Body of pancreas (tissue), 4 donors: Measurements from ENCODE around the gene ANXA9. TPM values are rescaled to one million over a fixed set of nuclear protein-coding genes. Genes with fewer than 3 reads are reported as not detected.

Source experiments
- ATAC-seq: fragments of 150-250 bp; one replicate; pipeline ENCODE4 v1.9.1; 2016
- DNase-seq, 4 donors: peaks; one replicate each; pipeline ENCODE4 v3.0.0-alpha.2; 2019
- H3K27ac ChIP-seq, 4 donors: fragments of 200-600 bp; sonication (generic); 1 replicate in 3 of 4; 2 replicates in 1 of 4; pipeline versions ENCODE4 v1.5.1 to v1.6.1; 2016 to 2019; ENCODE audit warnings: mild to moderate bottlenecking in 1 of 4, mixed read lengths in 1 of 4, moderate library complexity in 1 of 4
- H3K27me3 ChIP-seq, 2 donors: fragments of 200-600 bp; sonication (generic); one replicate each; pipeline ENCODE4 v1.6.0; 2016; ENCODE audit warnings: mild to moderate bottlenecking in 1 of 2
- H3K36me3 ChIP-seq, 2 donors: fragments of 200-600 bp; sonication (generic); replicated peaks in 1 of 2; 2 replicates each; pipeline ENCODE4 v1.5.1; 2016; ENCODE audit warnings: low read depth in 2 of 2; ENCODE audit not compliant: insufficient read depth in 1 of 2
- H3K4me1 ChIP-seq: fragments of 200-600 bp; sonication (generic); one replicate; pipeline ENCODE4 v1.6.0; 2016
- H3K4me3 ChIP-seq, 2 donors: fragments of 200-600 bp; sonication (generic); 1 replicate in 1 of 2; 2 replicates in 1 of 2; pipeline ENCODE4 v1.5.1; 2016 to 2019
- H3K9me3 ChIP-seq, 3 donors: fragments of 200-600 bp; sonication (generic); 1 replicate in 2 of 3; 2 replicates in 1 of 3; pipeline ENCODE4 v1.5.1; 2016
- POLR2A ChIP-seq, 3 donors: fragments of 450-650 bp; IDR thresholded peaks; one replicate each; pipeline ENCODE4 v1.6.1; 2016; ENCODE audit warnings: antibody characterized with exemption in 3 of 3, mild to moderate bottlenecking in 2 of 3
- WGBS, 2 donors: methylation state at CpG; one replicate each; pipeline ENCODE4 v1.1.5; 2017; 5-methylcytosine and 5-hydroxymethylcytosine counted together
- intact Hi-C: fragments of 100-400 bp; cut with DNase I; formaldehyde crosslinking; loops from one replicate; pipeline ENCODE4 v1.15.1; 2023
- total RNA-seq, 2 donors: library from RNA; depleted of rRNA; stranded (reverse); fragments of >200 nt; gene quantifications; one replicate each; pipeline ENCODE4 v1.1.0, GENCODE V29; 2016
- TF ChIP-seq, protein P1 (sequence below), 7 experiments: fragments of 450-650 bp in 4 of 7; fragments of 200-600 bp in 3 of 7; sonication (generic) in 3 of 7; IDR thresholded peaks; one replicate each; pipeline ENCODE4 v1.5.1; 2016 to 2019; ENCODE audit warnings: antibody characterized with exemption in 7 of 7

The ANXA9 gene
- total RNA-seq, 2 donors from 2014 or later: 17.4 to 33.3 TPM

DNA sequence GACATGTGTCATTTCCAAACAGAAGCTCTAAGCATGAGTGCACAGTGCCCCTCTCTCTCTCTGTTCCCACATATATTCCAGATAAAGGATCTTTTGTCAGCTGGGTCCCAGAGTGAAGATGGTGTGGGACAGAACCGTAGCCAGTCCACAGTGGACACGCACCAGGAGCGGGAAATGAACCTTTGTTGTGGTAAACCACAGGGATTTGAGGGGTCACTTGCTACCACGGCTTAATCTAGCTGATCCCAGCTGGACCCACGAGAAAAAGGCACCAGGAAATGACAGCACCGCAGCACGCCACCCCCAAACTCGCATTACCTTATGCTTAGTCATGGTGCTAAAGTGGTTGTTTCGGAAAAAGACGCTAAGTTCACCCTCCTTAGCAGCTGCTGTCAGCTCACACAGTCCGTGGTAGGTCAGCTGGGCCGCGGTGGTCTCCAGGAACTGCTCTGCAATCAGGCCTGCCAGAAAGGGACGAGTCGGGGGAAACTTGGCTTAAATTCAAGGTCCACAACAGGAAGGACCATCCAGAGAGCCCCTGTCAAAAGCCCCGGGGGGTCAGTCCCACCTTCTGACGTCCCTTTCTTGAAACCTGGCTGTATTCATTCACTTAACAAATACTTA is 17.1 kb downstream of the ANXA9 start:
- intact Hi-C loops: no loop called here
- no peaks in the 10 kb centered on the region for H3K9me3 ChIP-seq
- H3K4me3 ChIP-seq: no peak overlapping the region
- no peaks in the 10 kb centered on the region for H3K27me3 ChIP-seq
- DNase-seq (no peak), ATAC-seq (no peak)
- peaks cover 15 to 33% of the 10 kb centered on the region in 2 donors for H3K36me3 ChIP-seq
- peaks cover 41% of the 10 kb centered on the region for H3K4me1 ChIP-seq
- TF ChIP-seq POLR2A (IDR thresholded peaks at IDR 0.05): no peak
- TF ChIP-seq, protein P1, sequence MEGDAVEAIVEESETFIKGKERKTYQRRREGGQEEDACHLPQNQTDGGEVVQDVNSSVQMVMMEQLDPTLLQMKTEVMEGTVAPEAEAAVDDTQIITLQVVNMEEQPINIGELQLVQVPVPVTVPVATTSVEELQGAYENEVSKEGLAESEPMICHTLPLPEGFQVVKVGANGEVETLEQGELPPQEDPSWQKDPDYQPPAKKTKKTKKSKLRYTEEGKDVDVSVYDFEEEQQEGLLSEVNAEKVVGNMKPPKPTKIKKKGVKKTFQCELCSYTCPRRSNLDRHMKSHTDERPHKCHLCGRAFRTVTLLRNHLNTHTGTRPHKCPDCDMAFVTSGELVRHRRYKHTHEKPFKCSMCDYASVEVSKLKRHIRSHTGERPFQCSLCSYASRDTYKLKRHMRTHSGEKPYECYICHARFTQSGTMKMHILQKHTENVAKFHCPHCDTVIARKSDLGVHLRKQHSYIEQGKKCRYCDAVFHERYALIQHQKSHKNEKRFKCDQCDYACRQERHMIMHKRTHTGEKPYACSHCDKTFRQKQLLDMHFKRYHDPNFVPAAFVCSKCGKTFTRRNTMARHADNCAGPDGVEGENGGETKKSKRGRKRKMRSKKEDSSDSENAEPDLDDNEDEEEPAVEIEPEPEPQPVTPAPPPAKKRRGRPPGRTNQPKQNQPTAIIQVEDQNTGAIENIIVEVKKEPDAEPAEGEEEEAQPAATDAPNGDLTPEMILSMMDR (IDR thresholded peaks at IDR 0.05): no peak
- WGBS, 2 donors: 54 to 78% methylated on average over 14 to 17 of the region's 17 CpGs
- no peak overlapping the region for H3K27ac ChIP-seq

DNA sequence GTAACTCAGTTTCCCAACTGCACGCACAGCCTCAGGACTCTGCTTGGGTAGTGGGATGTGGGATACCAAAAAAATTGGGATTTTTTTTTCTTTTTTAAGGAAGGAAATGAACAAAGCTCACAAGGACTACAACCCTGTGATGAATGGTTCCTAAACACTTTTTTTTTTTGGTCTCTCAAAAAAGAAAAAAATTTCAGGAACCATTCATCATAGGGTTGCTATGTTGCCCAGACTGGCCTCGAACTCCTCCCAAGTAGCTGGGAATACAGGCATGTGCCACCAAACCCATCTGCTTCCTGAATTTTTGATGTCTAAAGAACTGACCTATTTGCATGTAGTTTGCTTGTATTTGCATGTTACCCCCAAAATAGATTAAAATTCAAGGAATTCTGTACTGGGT is 17.8 kb downstream of the ANXA9 start:
- peaks cover 15 to 33% of the 10 kb centered on the region in 2 donors for H3K36me3 ChIP-seq
- WGBS, 2 donors: 83 to 96% methylated on average over 2 of the region's 2 CpGs
- peaks cover 46% of the 10 kb centered on the region for H3K4me1 ChIP-seq
- TF ChIP-seq POLR2A (IDR thresholded peaks at IDR 0.05): no peak
- TF ChIP-seq, protein P1 (IDR thresholded peaks at IDR 0.05): no peak
- no peaks in the 10 kb centered on the region for H3K9me3 ChIP-seq
- no peak overlapping the region for H3K27ac ChIP-seq
- H3K4me3 ChIP-seq: no peak overlapping the region
- no peak for ATAC-seq
- no peak for DNase-seq
- intact Hi-C loops: no loop called here
- no peaks in the 10 kb centered on the region for H3K27me3 ChIP-seq

DNA sequence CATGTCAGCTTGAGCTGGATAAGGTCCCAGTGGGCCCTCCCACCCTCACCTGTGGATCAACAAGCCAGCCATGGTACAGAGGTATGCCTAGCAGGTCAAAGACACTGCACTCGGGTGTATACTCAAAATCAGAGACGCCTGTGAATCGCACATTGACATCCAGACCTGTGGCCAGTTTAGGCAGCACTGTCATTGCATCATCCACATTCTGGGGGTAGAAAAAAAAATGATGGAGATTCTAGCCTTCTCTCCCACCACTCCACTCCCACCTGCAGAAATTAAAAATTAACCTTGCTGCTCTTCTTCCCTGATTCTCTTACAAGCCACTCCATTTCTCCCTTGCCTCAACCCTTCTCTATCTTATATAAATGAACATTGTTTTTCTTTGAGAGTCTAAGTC is 18.3 kb downstream of the ANXA9 start:
- no peak overlapping the region for H3K27ac ChIP-seq
- peaks cover 15 to 33% of the 10 kb centered on the region in 2 donors for H3K36me3 ChIP-seq
- TF ChIP-seq POLR2A (IDR thresholded peaks at IDR 0.05): no peak
- H3K4me1 ChIP-seq: peaks cover 47% of the 10 kb centered on the region
- 84 to 96% methylated on average over 3 of the region's 3 CpGs for WGBS, 2 donors
- ATAC-seq (no peak), DNase-seq (no peak)
- H3K27me3 ChIP-seq: no peaks in the 10 kb centered on the region
- intact Hi-C loops: no loop called here
- no peaks in the 10 kb centered on the region for H3K9me3 ChIP-seq
- H3K4me3 ChIP-seq: no peak overlapping the region

- H3K27ac ChIP-seq: peak overlapping the region in 1 of 4 donors; percentile 33
- no peaks in the 10 kb centered on the region for H3K27me3 ChIP-seq
- TF ChIP-seq POLR2A (IDR thresholded peaks at IDR 0.05): no peak
- TF ChIP-seq, protein P1 (IDR thresholded peaks at IDR 0.05): no peak
- no peaks in the 10 kb centered on the region for H3K9me3 ChIP-seq
- no peak for DNase-seq
- intact Hi-C loops: no loop called here
- peaks cover 15 to 31% of the 10 kb centered on the region in 2 donors for H3K36me3 ChIP-seq
- peaks cover 44% of the 10 kb centered on the region for H3K4me1 ChIP-seq
- 80% methylated on average over 4 of the region's 4 CpGs for WGBS, 2 donors
- H3K4me3 ChIP-seq: no peak overlapping the region
- no peak for ATAC-seq
Observed at GRCh38 chr1:151001602-151002001, 19.5 kb downstream of the ANXA9 start.

DNA sequence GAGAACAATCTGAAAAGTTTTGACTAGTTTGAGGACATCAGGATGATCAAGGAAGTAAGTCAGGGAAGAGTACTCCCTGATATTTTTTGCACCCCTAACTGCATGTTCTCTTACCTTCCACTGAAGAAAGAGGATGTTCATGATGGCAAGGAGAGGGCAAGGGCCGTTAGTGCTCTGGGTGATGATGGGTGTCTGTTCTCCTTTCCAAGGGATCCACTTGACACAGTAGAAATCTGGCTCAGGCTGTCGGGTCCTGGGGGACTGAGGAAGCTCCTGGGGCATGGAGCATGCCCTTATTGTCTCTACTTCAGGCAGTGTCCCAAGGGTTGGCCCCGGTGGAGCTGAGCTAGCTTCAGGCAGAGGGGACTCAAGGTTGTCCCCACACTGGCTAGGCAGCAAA is 20.0 kb downstream of the ANXA9 start:
- H3K36me3 ChIP-seq: peaks cover 15 to 27% of the 10 kb centered on the region in 2 donors
- peak overlapping the region in 2 of 4 donors; percentile 33 to 87 for H3K27ac ChIP-seq
- no peak overlapping the region for H3K4me3 ChIP-seq

More for the DNA sequence above, 20.0 kb downstream of the ANXA9 start:
- 70% methylated on average over 2 to 3 of the region's 3 CpGs for WGBS, 2 donors
- ATAC-seq: no peak
- intact Hi-C loops: no loop called here
- TF ChIP-seq, protein P1 (IDR thresholded peaks at IDR 0.05): no peak
- no peak for TF ChIP-seq POLR2A (IDR thresholded peaks at IDR 0.05)
- H3K4me1 ChIP-seq: peaks cover 47% of the 10 kb centered on the region
- no peaks in the 10 kb centered on the region for H3K9me3 ChIP-seq
- DNase-seq: no peak
- H3K27me3 ChIP-seq: no peaks in the 10 kb centered on the region
